OCI-LY7 (cell line): ENCODE data around the gene APOL6. TPM values are rescaled to one million over a fixed set of nuclear protein-coding genes. Genes with fewer than 3 reads are reported as not detected.
A peak's percentile ranks its signal among the peaks of the same experiment; 100 is the strongest.

ENCODE experiments used
- BruUV-seq: library from RNA; stranded (reverse); fragments of 400-500 nt; replicated peaks from 2 replicates; lab custom pipeline; 2021; lab: Mats Ljungman, UMichigan
- CTCF ChIA-PET: fragments of 300-600 bp; sonication (Branson Sonifier 250); formaldehyde crosslinking; loops from one replicate; lab custom pipeline; 2022; ENCODE audit warnings: antibody characterized with exemption; ENCODE audit not compliant: unreplicated experiment; lab: Charles Lee
- POLR2A ChIA-PET: fragments of 300-600 bp; sonication (Branson Sonifier 250); formaldehyde crosslinking; loops from one replicate; lab custom pipeline; 2022; ENCODE audit warnings: antibody characterized with exemption; lab: Charles Lee
- DNase-seq: peaks from one replicate; pipeline ENCODE4 v3.0.0-alpha.2; 2015; ENCODE audit warnings: low spot score
- H2AFZ ChIP-seq: fragments of 200-600 bp; sonication (generic), shearing (Covaris generic); 2 replicates; pipeline ENCODE4 v1.6.1; 2014; ENCODE audit warnings: mild to moderate bottlenecking, antibody characterized with exemption, low read length, moderate library complexity
- H3K27ac ChIP-seq: fragments of 200-600 bp; sonication (generic); 2 replicates; pipeline ENCODE4 v1.5.1; 2014; ENCODE audit warnings: mixed run types, low read depth, mild to moderate bottlenecking, moderate library complexity, low read length, inconsistent platforms; ENCODE audit not compliant: poor library complexity, severe bottlenecking
- H3K36me3 ChIP-seq: fragments of 200-600 bp; sonication (generic); 2 replicates; pipeline ENCODE4 v1.6.1; 2014; ENCODE audit warnings: mild to moderate bottlenecking, antibody characterized with exemption, low read length, moderate library complexity, mixed read lengths; ENCODE audit not compliant: insufficient read depth
- H3K4me1 ChIP-seq: fragments of 200-600 bp; sonication (generic); 2 replicates; pipeline ENCODE4 v1.5.1; 2014; ENCODE audit warnings: mild to moderate bottlenecking, low read length; ENCODE audit not compliant: insufficient read depth, poor library complexity, severe bottlenecking
- H3K4me2 ChIP-seq: fragments of 200-600 bp; sonication (generic); 2 replicates; pipeline ENCODE4 v1.6.1; 2014; ENCODE audit warnings: mild to moderate bottlenecking, low read length
- H3K4me3 ChIP-seq: fragments of 200-600 bp; sonication (generic); 2 replicates; pipeline ENCODE4 v1.5.1; 2014; ENCODE audit warnings: mild to moderate bottlenecking, low read depth, low read length; ENCODE audit not compliant: poor library complexity, severe bottlenecking
- H3K79me2 ChIP-seq: fragments of 200-600 bp; sonication (generic); 2 replicates; pipeline ENCODE4 v1.6.1; 2016; ENCODE audit warnings: low read depth, mild to moderate bottlenecking, low read length, moderate library complexity, mixed read lengths; ENCODE audit not compliant: insufficient read depth
- H3K9me2 ChIP-seq: fragments of 200-600 bp; sonication (generic); 2 replicates; pipeline ENCODE4 v1.6.1; 2016; ENCODE audit warnings: mild to moderate bottlenecking, low read length, mixed read lengths; ENCODE audit not compliant: insufficient read depth
- H3K9me3 ChIP-seq: fragments of 200-600 bp; sonication (generic); 2 replicates; pipeline ENCODE4 v1.6.1; 2014; ENCODE audit warnings: mild to moderate bottlenecking, mixed run types, low read length, mixed read lengths
- H4K20me1 ChIP-seq: fragments of 200-600 bp; sonication (generic); 2 replicates; pipeline ENCODE4 v1.6.1; 2014; ENCODE audit warnings: mild to moderate bottlenecking, antibody characterized with exemption, low read length, moderate library complexity, mixed read lengths; ENCODE audit not compliant: insufficient read depth
- EZH2phosphoT487 ChIP-seq: fragments of 200-600 bp; sonication (generic); IDR thresholded peaks from 2 replicates; pipeline ENCODE4 v1.6.1; 2018; ENCODE audit warnings: low read depth, borderline replicate concordance, mild to moderate bottlenecking, mixed run types, antibody characterized with exemption, low read length, moderate library complexity, mixed read lengths
- intact Hi-C: fragments of 100-400 bp; cut with micrococcal nuclease; formaldehyde crosslinking; loops from one replicate; pipeline ENCODE4 v1.10.0; 2022; ENCODE audit not compliant: unreplicated experiment
- total RNA-seq, 2 experiments: library from RNA; depleted of rRNA in 1 of 2; stranded (reverse); fragments of >200 nt in 1 of 2; shearing (Covaris generic) in 1 of 2; gene quantifications; 2 replicates each; pipeline ENCODE4 v1.2.3, GENCODE V29; 2014 to 2022
- TF ChIP-seq, protein P1 (sequence below): fragments of 200-600 bp; sonication (generic); conservative IDR thresholded peaks from 2 replicates; pipeline ENCODE4 v1.5.1; 2014; ENCODE audit warnings: mild to moderate bottlenecking, antibody characterized with exemption, low read length, moderate library complexity, mixed read lengths

Gene APOL6
- total RNA-seq, 2 experiments from 2014 or later, result 22.0 to 27.8 TPM

GRCh38 chr22:35645646-35646045, 2.6 kb upstream of the APOL6 start:
- no peak overlapping the region for H3K27ac ChIP-seq
- CTCF ChIA-PET, result no interaction called here
- POLR2A ChIA-PET, result interaction anchor here (0.7 kb wide), 1 partner anchor 18 kb away, joined by 5 read pairs; no protein-coding TSS in a partner anchor
- peaks cover 23% of the 10 kb centered on the region for H3K79me2 ChIP-seq
- intact Hi-C loops, result loop anchor here (5.0 kb wide), 1 partner anchor 82 kb away; no protein-coding TSS in a partner anchor
- no peak for DNase-seq
- BruUV-seq, result no TSS peak
- peaks cover 49% of the 10 kb centered on the region for H3K4me1 ChIP-seq
- no peak overlapping the region for H3K4me3 ChIP-seq
- no peaks in the 10 kb centered on the region for H3K36me3 ChIP-seq
- H3K9me3 ChIP-seq, result no peaks in the 10 kb centered on the region
- H2AFZ ChIP-seq, result peak overlapping the region; percentile 23; the same call in 1 of the 2 replicates
- TF ChIP-seq, protein P1, sequence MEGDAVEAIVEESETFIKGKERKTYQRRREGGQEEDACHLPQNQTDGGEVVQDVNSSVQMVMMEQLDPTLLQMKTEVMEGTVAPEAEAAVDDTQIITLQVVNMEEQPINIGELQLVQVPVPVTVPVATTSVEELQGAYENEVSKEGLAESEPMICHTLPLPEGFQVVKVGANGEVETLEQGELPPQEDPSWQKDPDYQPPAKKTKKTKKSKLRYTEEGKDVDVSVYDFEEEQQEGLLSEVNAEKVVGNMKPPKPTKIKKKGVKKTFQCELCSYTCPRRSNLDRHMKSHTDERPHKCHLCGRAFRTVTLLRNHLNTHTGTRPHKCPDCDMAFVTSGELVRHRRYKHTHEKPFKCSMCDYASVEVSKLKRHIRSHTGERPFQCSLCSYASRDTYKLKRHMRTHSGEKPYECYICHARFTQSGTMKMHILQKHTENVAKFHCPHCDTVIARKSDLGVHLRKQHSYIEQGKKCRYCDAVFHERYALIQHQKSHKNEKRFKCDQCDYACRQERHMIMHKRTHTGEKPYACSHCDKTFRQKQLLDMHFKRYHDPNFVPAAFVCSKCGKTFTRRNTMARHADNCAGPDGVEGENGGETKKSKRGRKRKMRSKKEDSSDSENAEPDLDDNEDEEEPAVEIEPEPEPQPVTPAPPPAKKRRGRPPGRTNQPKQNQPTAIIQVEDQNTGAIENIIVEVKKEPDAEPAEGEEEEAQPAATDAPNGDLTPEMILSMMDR, result no peak
- no peak for TF ChIP-seq EZH2phosphoT487
- no peaks in the 10 kb centered on the region for H4K20me1 ChIP-seq
- no peaks in the 10 kb centered on the region for H3K9me2 ChIP-seq
- peak overlapping the region; percentile 34 for H3K4me2 ChIP-seq

DNA sequence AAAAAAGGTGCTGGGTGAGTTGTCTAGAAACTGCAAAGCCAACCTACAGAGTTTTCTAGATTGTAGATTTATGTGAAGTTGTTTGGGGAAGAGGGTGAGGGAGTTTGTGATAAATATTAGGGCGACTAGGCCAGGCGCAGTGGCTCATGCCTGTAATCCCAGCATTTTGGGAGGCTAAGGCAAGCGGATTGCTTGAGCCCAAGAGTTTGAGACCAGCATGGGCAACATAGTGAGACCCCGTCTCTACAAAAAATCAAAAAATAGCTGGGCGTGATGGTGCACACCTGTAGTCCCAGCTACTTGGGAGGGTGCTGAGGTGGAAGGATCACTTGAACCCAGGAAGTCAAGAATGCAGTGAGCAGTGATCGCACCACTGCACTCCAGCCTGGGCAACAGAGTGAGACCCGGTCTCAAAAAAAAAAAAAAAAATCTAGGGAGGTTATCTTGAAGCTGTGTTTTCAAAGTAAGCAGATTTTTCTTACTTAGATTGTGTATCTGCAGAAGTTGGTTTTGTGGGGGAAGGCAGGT, 844 bp downstream of the APOL6 start:
- Histone ChIP-seq H3K4me2 (peak overlapping the region; percentile 83), H3K9me2 (no peaks in the 10 kb centered on the region), H3K4me1 (peaks cover 43% of the 10 kb centered on the region), H3K36me3 (peaks cover 14% of the 10 kb centered on the region), H3K79me2 (peaks cover 35% of the 10 kb centered on the region), H3K27ac (peak overlapping the region; percentile 90), H4K20me1 (no peaks in the 10 kb centered on the region), H3K4me3 (peak overlapping the region; percentile 76), H2AFZ (peak overlapping the region; percentile 12; the same call in 1 of the 2 replicates), H3K9me3 (peaks cover 5% of the 10 kb centered on the region; the same call in 1 of the 2 replicates)
- no TSS peak for BruUV-seq
- TF ChIP-seq EZH2phosphoT487, result no peak
- TF ChIP-seq, protein P1, result no peak
- intact Hi-C loops, result loop anchor here (1.0 to 5.0 kb wide), 2 partner anchors 78 to 272 kb away; no protein-coding TSS in a partner anchor
- POLR2A ChIA-PET, result interaction anchor here (0.7 to 1.7 kb wide), 10 partner anchors 11 to 437 kb away, joined by 3 to 8 read pairs (median 4); no protein-coding TSS in a partner anchor
- CTCF ChIA-PET, result no interaction called here
- DNase-seq, result peak; percentile 54
